Left ventricle myocardium inferior (tissue), 1 donor: Measurements from ENCODE around the gene KIF24. TPM values are rescaled to one million over a fixed set of nuclear protein-coding genes. Genes with fewer than 3 reads are reported as not detected.

ENCODE experiments used
- DNase-seq: peaks from one replicate; pipeline ENCODE4 v3.0.0-alpha.2; 2020
- H3K27ac ChIP-seq: fragments of 200-600 bp; replicated peaks from 2 replicates; pipeline ENCODE4 v1.8.0; 2021
- H3K27me3 ChIP-seq: fragments of 200-600 bp; 2 replicates; pipeline ENCODE4 v1.8.0; 2021; ENCODE audit warnings: low read depth
- H3K36me3 ChIP-seq: fragments of 200-600 bp; 2 replicates; pipeline ENCODE4 v1.8.0; 2021
- H3K4me1 ChIP-seq: fragments of 200-600 bp; 2 replicates; pipeline ENCODE4 v1.8.0; 2021
- H3K4me3 ChIP-seq: fragments of 200-600 bp; 2 replicates; pipeline ENCODE4 v1.8.0; 2021; ENCODE audit warnings: mild to moderate bottlenecking, moderate library complexity
- H3K9me3 ChIP-seq: fragments of 200-600 bp; replicated peaks from 2 replicates; pipeline ENCODE4 v1.8.0; 2021
- CTCF ChIP-seq: fragments of 200-600 bp; IDR thresholded peaks from 2 replicates; pipeline ENCODE4 v1.8.0; 2021; ENCODE audit warnings: antibody characterized with exemption, mild to moderate bottlenecking, borderline replicate concordance
- intact Hi-C: fragments of 100-400 bp; cut with micrococcal nuclease; formaldehyde crosslinking; loops from one replicate; pipeline ENCODE4 v1.11.0; 2022
- long read RNA-seq: library from polyadenylated mRNA; unstranded; transcript quantifications from one replicate; pipeline ENCODE4 v2.0.0, GENCODE V29; 2021
- total RNA-seq: library from RNA; stranded (reverse); fragmentation: NEBNext Ultra II Directional; extraction: Animal tissue kit (Norgen Biotek cat#: 25700); gene quantifications from one replicate; pipeline ENCODE4 v1.2.1, GENCODE V29; 2021
- donor health status: DM: no; HTN: yes; CAD: no; lungs with severe emphysema.

KIF24 gene, protein sequence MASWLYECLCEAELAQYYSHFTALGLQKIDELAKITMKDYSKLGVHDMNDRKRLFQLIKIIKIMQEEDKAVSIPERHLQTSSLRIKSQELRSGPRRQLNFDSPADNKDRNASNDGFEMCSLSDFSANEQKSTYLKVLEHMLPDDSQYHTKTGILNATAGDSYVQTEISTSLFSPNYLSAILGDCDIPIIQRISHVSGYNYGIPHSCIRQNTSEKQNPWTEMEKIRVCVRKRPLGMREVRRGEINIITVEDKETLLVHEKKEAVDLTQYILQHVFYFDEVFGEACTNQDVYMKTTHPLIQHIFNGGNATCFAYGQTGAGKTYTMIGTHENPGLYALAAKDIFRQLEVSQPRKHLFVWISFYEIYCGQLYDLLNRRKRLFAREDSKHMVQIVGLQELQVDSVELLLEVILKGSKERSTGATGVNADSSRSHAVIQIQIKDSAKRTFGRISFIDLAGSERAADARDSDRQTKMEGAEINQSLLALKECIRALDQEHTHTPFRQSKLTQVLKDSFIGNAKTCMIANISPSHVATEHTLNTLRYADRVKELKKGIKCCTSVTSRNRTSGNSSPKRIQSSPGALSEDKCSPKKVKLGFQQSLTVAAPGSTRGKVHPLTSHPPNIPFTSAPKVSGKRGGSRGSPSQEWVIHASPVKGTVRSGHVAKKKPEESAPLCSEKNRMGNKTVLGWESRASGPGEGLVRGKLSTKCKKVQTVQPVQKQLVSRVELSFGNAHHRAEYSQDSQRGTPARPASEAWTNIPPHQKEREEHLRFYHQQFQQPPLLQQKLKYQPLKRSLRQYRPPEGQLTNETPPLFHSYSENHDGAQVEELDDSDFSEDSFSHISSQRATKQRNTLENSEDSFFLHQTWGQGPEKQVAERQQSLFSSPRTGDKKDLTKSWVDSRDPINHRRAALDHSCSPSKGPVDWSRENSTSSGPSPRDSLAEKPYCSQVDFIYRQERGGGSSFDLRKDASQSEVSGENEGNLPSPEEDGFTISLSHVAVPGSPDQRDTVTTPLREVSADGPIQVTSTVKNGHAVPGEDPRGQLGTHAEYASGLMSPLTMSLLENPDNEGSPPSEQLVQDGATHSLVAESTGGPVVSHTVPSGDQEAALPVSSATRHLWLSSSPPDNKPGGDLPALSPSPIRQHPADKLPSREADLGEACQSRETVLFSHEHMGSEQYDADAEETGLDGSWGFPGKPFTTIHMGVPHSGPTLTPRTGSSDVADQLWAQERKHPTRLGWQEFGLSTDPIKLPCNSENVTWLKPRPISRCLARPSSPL (N-terminal part only)
- total RNA-seq: 0.63 TPM
- long read RNA-seq, partial matches to known transcripts: 0 of 1 reads
- long read RNA-seq, other reads (novel, unspliced or antisense): 1 of 1 reads

DNA sequence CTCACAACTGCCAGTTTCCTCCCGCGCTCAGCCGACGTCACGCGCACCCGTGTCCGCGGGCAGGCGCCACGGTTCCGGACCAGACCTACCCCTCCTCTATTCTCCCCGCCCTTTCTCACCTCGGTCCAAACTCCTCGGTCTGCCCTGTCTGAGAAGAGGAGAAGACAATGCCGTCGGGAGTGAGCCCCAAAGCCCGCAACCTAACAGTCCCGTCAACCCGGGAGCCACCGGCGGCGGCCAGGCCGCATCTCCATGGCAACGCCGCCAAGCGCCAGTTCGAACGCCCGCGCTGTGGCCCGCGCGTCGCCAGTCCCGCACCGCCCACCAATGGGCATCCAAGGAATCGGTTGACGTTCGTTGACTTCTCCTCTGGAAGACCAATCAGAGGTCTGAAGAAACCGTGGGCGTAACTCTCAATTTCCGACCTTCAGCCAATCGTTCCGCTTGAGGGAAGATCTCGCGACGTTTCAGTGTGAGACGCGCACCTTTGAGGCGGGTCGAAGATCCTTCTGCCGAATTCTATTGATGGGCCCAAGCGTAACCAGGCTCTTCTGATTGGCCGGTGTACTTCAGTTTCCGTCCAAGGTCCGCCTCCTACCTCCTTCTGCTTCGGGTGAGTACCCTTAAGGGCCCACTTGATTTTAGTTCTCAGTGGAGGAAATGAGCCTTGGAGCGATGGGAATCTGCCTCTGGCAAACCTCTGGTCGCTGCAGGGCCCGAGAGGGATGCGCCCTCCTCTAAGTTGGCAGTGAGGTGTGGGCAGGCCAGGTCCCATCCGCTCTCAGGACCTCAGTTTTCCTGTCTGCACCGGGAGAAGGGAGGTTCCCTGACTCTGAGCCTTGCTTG lies at the start of gene KIF24, which contains the start of gene NUDT2:
TSS of gene KIF24 (minus strand) at position 282 of the 846 bp plus-strand sequence. CDS start 17,922 bp downstream, outside the sequence.
TSS of gene NUDT2 (plus strand) at position 583 of the 846 bp plus-strand sequence. CDS start 9,471 bp downstream, outside the sequence.
- no peaks in the 10 kb centered on the region for H3K36me3 ChIP-seq
- peak within 1 kb of the TSS; percentile 94 for H3K4me3 ChIP-seq
- intact Hi-C loops: no loop called here
- DNase-seq: peak; percentile 95
- H3K9me3 ChIP-seq: no peaks in the 10 kb centered on the region
- H3K4me1 ChIP-seq: peaks cover 34% of the 10 kb centered on the region
- TF ChIP-seq CTCF: no peak
- no peaks in the 10 kb centered on the region for H3K27me3 ChIP-seq
- H3K27ac ChIP-seq: peak within 1 kb of the TSS; percentile 96

DNA sequence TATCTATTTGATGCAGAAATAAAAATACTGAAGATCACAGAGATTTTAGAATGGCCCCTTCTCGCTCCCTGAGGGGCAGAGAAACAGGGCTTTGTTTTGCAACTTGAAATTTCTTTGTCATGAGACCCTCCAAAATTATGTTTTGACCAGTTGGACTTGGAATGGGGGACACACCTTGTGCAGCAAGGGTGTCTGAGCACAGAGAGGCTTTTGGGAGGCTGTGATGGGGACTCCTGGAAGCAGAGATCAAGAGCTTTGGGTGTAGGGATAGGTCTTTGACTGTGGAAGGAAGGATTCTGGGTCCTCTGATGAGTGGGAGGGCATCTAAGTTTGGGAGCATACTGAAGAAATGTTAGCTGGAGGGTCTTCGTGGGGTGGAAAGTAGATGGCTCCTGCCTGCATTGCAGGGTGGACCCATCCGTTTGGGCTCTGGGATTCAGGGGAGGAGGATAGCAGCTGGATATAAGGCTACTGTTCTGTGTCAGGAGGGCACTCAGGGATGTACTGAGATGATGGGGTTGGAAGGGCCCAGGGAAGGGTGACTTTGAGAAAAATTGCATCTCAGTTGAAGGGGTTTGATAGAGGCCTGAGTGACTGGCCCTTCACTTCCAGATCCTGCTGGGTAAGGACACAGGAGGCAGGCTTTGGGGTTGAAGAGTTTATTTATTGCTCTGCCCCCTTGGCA lies 49.5 kb upstream of the KIF24 start:
- peak overlapping the region; percentile 88 for H3K27ac ChIP-seq
- H3K9me3 ChIP-seq: no peaks in the 10 kb centered on the region
- no peak for TF ChIP-seq CTCF
- H3K27me3 ChIP-seq: no peaks in the 10 kb centered on the region
- intact Hi-C loops: loop anchor here (2.0 kb wide), 1 partner anchor 46 kb away; no protein-coding TSS in a partner anchor
- H3K4me3 ChIP-seq: no peak overlapping the region
- H3K4me1 ChIP-seq: peaks cover 59% of the 10 kb centered on the region
- DNase-seq: no peak
- no peaks in the 10 kb centered on the region for H3K36me3 ChIP-seq

GRCh38 chr9:34377404-34377746 lies 48.3 kb upstream of the KIF24 start:
- Histone ChIP-seq H3K36me3 (peaks cover 2% of the 10 kb centered on the region), H3K27me3 (peaks cover under 1% of the 10 kb centered on the region), H3K9me3 (no peaks in the 10 kb centered on the region), H3K4me1 (peaks cover 59% of the 10 kb centered on the region), H3K4me3 (peak overlapping the region; percentile 87), H3K27ac (peak overlapping the region; percentile 78)
- DNase-seq: no peak
- intact Hi-C loops: no loop called here
- TF ChIP-seq CTCF: no peak

GRCh38 chr9:34376596-34377403 lies 47.7 kb upstream of the KIF24 start, which contains the start of gene MYORG:
TSS of gene MYORG (minus strand) at chr9:34376898. CDS start at chr9:34372943, 3,955 bp downstream.
- no peak for TF ChIP-seq CTCF
- Histone ChIP-seq H3K27ac (peak within 1 kb of the TSS; percentile 78), H3K36me3 (peaks cover 8% of the 10 kb centered on the region), H3K4me1 (peaks cover 57% of the 10 kb centered on the region), H3K9me3 (no peaks in the 10 kb centered on the region), H3K4me3 (peak within 1 kb of the TSS; percentile 87), H3K27me3 (peaks cover 6% of the 10 kb centered on the region)
- peak; percentile 93 for DNase-seq
- intact Hi-C loops: no loop called here
